Fibroblast of lung (primary cell): ENCODE data around the gene MMD.

Experiments
- EZH2 ChIP-seq: IDR thresholded peaks from 2 replicates; pipeline ENCODE4 v1.5.1; 2012; ENCODE audit warnings: low read length, control low read depth, mild to moderate bottlenecking; ENCODE audit errors: missing control alignments
- TF ChIP-seq, protein P1 (sequence below), 2 donors: IDR thresholded peaks in 1 of 2; conservative IDR thresholded peaks in 1 of 2; 1 replicate in 1 of 2; 2 replicates in 1 of 2; pipeline ENCODE4 v1.5.1; 2011 to 2012; ENCODE audit warnings: low read length in 2 of 2, control low read depth in 1 of 2, inconsistent platforms in 1 of 2, low read depth in 1 of 2, mild to moderate bottlenecking in 1 of 2

DNA sequence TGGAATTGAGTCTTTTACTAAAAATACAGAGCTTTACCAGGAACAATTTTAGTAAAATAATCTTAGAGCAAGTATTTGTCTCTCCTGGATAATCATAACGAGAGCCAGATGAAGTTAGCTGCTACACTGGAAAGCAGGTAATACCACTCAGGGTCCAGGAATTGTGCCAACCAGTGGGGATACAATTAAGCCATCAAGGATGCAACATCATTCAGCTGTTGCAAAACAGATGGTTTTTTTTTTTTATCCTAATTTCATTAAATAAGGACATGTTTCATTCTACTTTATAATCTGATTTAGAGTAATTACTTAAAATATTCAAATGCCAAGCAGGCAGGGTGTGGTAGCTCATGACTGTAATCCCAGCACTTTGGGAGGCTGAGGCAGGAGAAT is 10.2 kb downstream of the MMD start:
- TF ChIP-seq, protein P1, sequence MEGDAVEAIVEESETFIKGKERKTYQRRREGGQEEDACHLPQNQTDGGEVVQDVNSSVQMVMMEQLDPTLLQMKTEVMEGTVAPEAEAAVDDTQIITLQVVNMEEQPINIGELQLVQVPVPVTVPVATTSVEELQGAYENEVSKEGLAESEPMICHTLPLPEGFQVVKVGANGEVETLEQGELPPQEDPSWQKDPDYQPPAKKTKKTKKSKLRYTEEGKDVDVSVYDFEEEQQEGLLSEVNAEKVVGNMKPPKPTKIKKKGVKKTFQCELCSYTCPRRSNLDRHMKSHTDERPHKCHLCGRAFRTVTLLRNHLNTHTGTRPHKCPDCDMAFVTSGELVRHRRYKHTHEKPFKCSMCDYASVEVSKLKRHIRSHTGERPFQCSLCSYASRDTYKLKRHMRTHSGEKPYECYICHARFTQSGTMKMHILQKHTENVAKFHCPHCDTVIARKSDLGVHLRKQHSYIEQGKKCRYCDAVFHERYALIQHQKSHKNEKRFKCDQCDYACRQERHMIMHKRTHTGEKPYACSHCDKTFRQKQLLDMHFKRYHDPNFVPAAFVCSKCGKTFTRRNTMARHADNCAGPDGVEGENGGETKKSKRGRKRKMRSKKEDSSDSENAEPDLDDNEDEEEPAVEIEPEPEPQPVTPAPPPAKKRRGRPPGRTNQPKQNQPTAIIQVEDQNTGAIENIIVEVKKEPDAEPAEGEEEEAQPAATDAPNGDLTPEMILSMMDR (conservative IDR thresholded peaks at IDR 0.05 in 1 of 2, IDR thresholded peaks at IDR 0.05 in 1 of 2; ENCODE audit: low read depth in 1 of 2, low read length in 2 of 2): no peak
- TF ChIP-seq EZH2: no peak
